SK-N-SH (cell line): ENCODE data around the gene CD274. TPM values are rescaled to one million over a fixed set of nuclear protein-coding genes. Genes with fewer than 3 reads are reported as not detected.

Source experiments
- CTCF ChIA-PET: fragments of 300-600, 350-600 bp; formaldehyde crosslinking; extraction: SDS; loops from one replicate; lab custom pipeline; 2021; lab: Yijun Ruan, JAX
- POLR2A ChIA-PET: fragments of 350-600 bp; sonication (Branson Sonifier 250); formaldehyde crosslinking; extraction: SDS; loops from one replicate; lab custom pipeline; 2020; ENCODE audit warnings: antibody characterized with exemption, inconsistent platforms; lab: Yijun Ruan, JAX
- DNase-seq: peaks from one replicate; pipeline ENCODE4 v3.0.0; 2012
- H2AFZ ChIP-seq: fragments of 200-600 bp; sonication (generic); 2 replicates; pipeline ENCODE4 v1.8.1; 2016; ENCODE audit warnings: antibody characterized with exemption, mild to moderate bottlenecking, low read depth
- H3F3A ChIP-seq: fragments of 200-600 bp; sonication (generic); replicated peaks from 2 replicates; pipeline ENCODE3; 2016; ENCODE audit warnings: antibody characterized with exemption, mild to moderate bottlenecking; ENCODE audit not compliant: insufficient read depth
- H3K27ac ChIP-seq, 2 experiments: fragments of 200-500 bp in 1 of 2; fragments of 200-600 bp in 1 of 2; sonication (Bioruptor generic) in 1 of 2; sonication (generic), shearing (Covaris generic) in 1 of 2; 2 replicates each; pipeline versions ENCODE4 v1.5.1 to v1.6.1; 2014 to 2016; ENCODE audit warnings: low read depth in 2 of 2, inconsistent platforms in 1 of 2, low read length in 1 of 2, mild to moderate bottlenecking in 1 of 2, mixed read lengths in 1 of 2
- H3K27me3 ChIP-seq: fragments of 200-600 bp; sonication (generic), shearing (Covaris generic); 2 replicates; pipeline ENCODE4 v1.6.1; 2016; ENCODE audit warnings: mixed run types; ENCODE audit not compliant: insufficient read depth
- H3K36me3 ChIP-seq, 2 experiments: fragments of 200-500 bp in 1 of 2; fragments of 200-600 bp in 1 of 2; sonication (Bioruptor generic) in 1 of 2; sonication (generic) in 1 of 2; replicated peaks in 1 of 2; 2 replicates each; pipeline versions ENCODE3 to v1.5.1; 2014 to 2016; ENCODE audit warnings: low read length in 1 of 2, mild to moderate bottlenecking in 1 of 2; ENCODE audit not compliant: insufficient read depth in 2 of 2, control insufficient read depth in 1 of 2
- H3K4me1 ChIP-seq, 2 experiments: fragments of 200-500 bp in 1 of 2; fragments of 200-600 bp in 1 of 2; sonication (Bioruptor generic) in 1 of 2; sonication (generic), shearing (Covaris generic) in 1 of 2; 2 replicates each; pipeline versions ENCODE4 v1.5.1 to v1.6.1; 2014 to 2016; ENCODE audit warnings: low read depth in 1 of 2, low read length in 1 of 2, mixed run types in 1 of 2; ENCODE audit not compliant: insufficient read depth in 2 of 2, control insufficient read depth in 1 of 2
- H3K4me2 ChIP-seq: fragments of 200-600 bp; sonication (generic), shearing (Covaris generic); 2 replicates; pipeline ENCODE4 v1.6.1; 2017; ENCODE audit warnings: mixed run types
- H3K4me3 ChIP-seq, 2 experiments: fragments of 200-500 bp in 1 of 2; fragments of 200-600 bp in 1 of 2; sonication (Bioruptor generic) in 1 of 2; sonication (generic), shearing (Covaris generic) in 1 of 2; 2 replicates each; pipeline versions ENCODE4 v1.5.1 to v1.8.1; 2014 to 2016; ENCODE audit warnings: low read depth in 2 of 2, inconsistent platforms in 1 of 2, low read length in 1 of 2, mild to moderate bottlenecking in 1 of 2, mixed read lengths in 1 of 2, moderate library complexity in 1 of 2
- H3K79me2 ChIP-seq: fragments of 200-600 bp; sonication (generic); 2 replicates; pipeline ENCODE4 v1.8.1; 2017; ENCODE audit warnings: mild to moderate bottlenecking; ENCODE audit not compliant: insufficient read depth
- H3K9ac ChIP-seq: fragments of 200-600 bp; sonication (generic); 2 replicates; pipeline ENCODE4 v1.6.1; 2017; ENCODE audit warnings: mixed run types
- H3K9me2 ChIP-seq: fragments of 200-600 bp; sonication (generic); 2 replicates; pipeline ENCODE4 v1.6.1; 2017; ENCODE audit warnings: mixed run types
- H3K9me3 ChIP-seq: fragments of 200-600 bp; sonication (generic); 2 replicates; pipeline ENCODE4 v1.6.1; 2017; ENCODE audit warnings: mixed run types, mild to moderate bottlenecking, moderate library complexity
- H4K20me1 ChIP-seq: fragments of 200-600 bp; sonication (generic); 2 replicates; pipeline ENCODE4 v1.6.1; 2017; ENCODE audit warnings: mild to moderate bottlenecking, mixed run types; ENCODE audit not compliant: insufficient read depth
- CHD2 ChIP-seq: fragments of 150-350 bp; IDR thresholded peaks from 2 replicates; pipeline ENCODE4 v1.6.1; 2018; ENCODE audit warnings: low read length; ENCODE audit not compliant: partially characterized antibody
- EP300 ChIP-seq, 2 experiments: IDR thresholded peaks; 2 replicates each; pipeline versions ENCODE4 v1.4.0 to v1.6.1; 2012; ENCODE audit warnings: borderline replicate concordance in 1 of 2, low read depth in 1 of 2, low read length in 1 of 2
- FOSL2 ChIP-seq: IDR thresholded peaks from 2 replicates; pipeline ENCODE4 v1.4.0; 2012; ENCODE audit warnings: low read depth, mild to moderate bottlenecking, moderate library complexity, borderline replicate concordance
- JUND ChIP-seq: IDR thresholded peaks from 2 replicates; pipeline ENCODE4 v1.4.0; 2012
- MXI1 ChIP-seq: IDR thresholded peaks from 2 replicates; pipeline ENCODE4 v1.6.1; 2012; ENCODE audit warnings: mild to moderate bottlenecking, low read depth, low read length, improper control_type of control experiment
- NFIC ChIP-seq: IDR thresholded peaks from 2 replicates; pipeline ENCODE4 v1.4.0; 2012; ENCODE audit warnings: borderline replicate concordance
- NRF1 ChIP-seq: IDR thresholded peaks from 2 replicates; pipeline ENCODE4 v1.6.1; 2012; ENCODE audit warnings: low read depth, mild to moderate bottlenecking, low read length
- POLR2AphosphoS5 ChIP-seq: IDR thresholded peaks from 2 replicates; pipeline ENCODE4 v1.6.1; 2012; ENCODE audit warnings: low read depth, low read length
- RAD21 ChIP-seq: IDR thresholded peaks from 2 replicates; pipeline ENCODE4 v1.6.1; 2012; ENCODE audit warnings: mild to moderate bottlenecking, low read length
- RCOR1 ChIP-seq: fragments of 150-350 bp; IDR thresholded peaks from 2 replicates; pipeline ENCODE4 v1.6.1; 2017; ENCODE audit warnings: antibody characterized with exemption, low read length
- RXRA ChIP-seq: IDR thresholded peaks from 2 replicates; pipeline ENCODE4 v1.4.0; 2012; ENCODE audit warnings: low read depth, mild to moderate bottlenecking, borderline replicate concordance
- SIN3A ChIP-seq: IDR thresholded peaks from 2 replicates; pipeline ENCODE4 v1.6.1; 2012; ENCODE audit warnings: low read depth, mild to moderate bottlenecking, low read length, moderate library complexity, borderline replicate concordance
- SMC3 ChIP-seq: IDR thresholded peaks from 2 replicates; pipeline ENCODE4 v1.6.1; 2012; ENCODE audit warnings: low read depth, low read length, improper control_type of control experiment
- USF2 ChIP-seq: fragments of 150-350 bp; IDR thresholded peaks from 2 replicates; pipeline ENCODE4 v1.6.1; 2017; ENCODE audit warnings: antibody characterized with exemption, low read length, low read depth, borderline replicate concordance
- YY1 ChIP-seq: IDR thresholded peaks from 2 replicates; pipeline ENCODE4 v1.4.0; 2012; ENCODE audit warnings: low read depth, mild to moderate bottlenecking
- WGBS: methylation state at CpG from one replicate; pipeline ENCODE4 v1.1.6; 2017; ENCODE audit warnings: low lambda C conversion rate; 5-methylcytosine and 5-hydroxymethylcytosine counted together
- polyA plus RNA-seq, 3 experiments: library from polyadenylated mRNA; depleted of rRNA; stranded (reverse); fragments of >200 nt; gene quantifications; 2 replicates each; pipeline ENCODE4 v1.2.3, GENCODE V29; 2012
- TF ChIP-seq, protein P1 (sequence below): IDR thresholded peaks from 2 replicates; pipeline ENCODE4 v1.6.1; 2012; ENCODE audit warnings: mild to moderate bottlenecking, low read depth, low read length, moderate library complexity
- TF ChIP-seq, protein P2 (sequence below): IDR thresholded peaks from 2 replicates; pipeline ENCODE4 v1.4.0; 2012; ENCODE audit warnings: low read depth, borderline replicate concordance

Gene CD274
- polyA plus RNA-seq, 1 of the 3 experiments (the other 2 are of a cell fraction) = 25.8 TPM

- 0 out of 2 replicates have a peak overlapping the region, but pooled peaks have one; percentile 52 for H3K4me2 ChIP-seq
- H3F3A ChIP-seq = peaks cover 8% of the 10 kb centered on the region
- H3K27me3 ChIP-seq = no peaks in the 10 kb centered on the region
- DNase-seq = no peak
- H3K4me3 ChIP-seq = no peak overlapping the region
- TF ChIP-seq CHD2 (no peak), JUND (no peak), SIN3A (no peak), FOSL2 (no peak), MXI1 (no peak), RCOR1 (no peak), YY1 (no peak), EP300 (IDR thresholded peaks at IDR 0.05; ENCODE audit: borderline replicate concordance in 1 of 2, low read depth in 1 of 2, low read length in 1 of 2) (no peak), USF2 (no peak), POLR2AphosphoS5 (no peak), RXRA (no peak), NRF1 (no peak), SMC3 (no peak), NFIC (no peak), RAD21 (no peak)
- TF ChIP-seq, protein P1, sequence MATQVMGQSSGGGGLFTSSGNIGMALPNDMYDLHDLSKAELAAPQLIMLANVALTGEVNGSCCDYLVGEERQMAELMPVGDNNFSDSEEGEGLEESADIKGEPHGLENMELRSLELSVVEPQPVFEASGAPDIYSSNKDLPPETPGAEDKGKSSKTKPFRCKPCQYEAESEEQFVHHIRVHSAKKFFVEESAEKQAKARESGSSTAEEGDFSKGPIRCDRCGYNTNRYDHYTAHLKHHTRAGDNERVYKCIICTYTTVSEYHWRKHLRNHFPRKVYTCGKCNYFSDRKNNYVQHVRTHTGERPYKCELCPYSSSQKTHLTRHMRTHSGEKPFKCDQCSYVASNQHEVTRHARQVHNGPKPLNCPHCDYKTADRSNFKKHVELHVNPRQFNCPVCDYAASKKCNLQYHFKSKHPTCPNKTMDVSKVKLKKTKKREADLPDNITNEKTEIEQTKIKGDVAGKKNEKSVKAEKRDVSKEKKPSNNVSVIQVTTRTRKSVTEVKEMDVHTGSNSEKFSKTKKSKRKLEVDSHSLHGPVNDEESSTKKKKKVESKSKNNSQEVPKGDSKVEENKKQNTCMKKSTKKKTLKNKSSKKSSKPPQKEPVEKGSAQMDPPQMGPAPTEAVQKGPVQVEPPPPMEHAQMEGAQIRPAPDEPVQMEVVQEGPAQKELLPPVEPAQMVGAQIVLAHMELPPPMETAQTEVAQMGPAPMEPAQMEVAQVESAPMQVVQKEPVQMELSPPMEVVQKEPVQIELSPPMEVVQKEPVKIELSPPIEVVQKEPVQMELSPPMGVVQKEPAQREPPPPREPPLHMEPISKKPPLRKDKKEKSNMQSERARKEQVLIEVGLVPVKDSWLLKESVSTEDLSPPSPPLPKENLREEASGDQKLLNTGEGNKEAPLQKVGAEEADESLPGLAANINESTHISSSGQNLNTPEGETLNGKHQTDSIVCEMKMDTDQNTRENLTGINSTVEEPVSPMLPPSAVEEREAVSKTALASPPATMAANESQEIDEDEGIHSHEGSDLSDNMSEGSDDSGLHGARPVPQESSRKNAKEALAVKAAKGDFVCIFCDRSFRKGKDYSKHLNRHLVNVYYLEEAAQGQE = no peak
- TF ChIP-seq, protein P2, sequence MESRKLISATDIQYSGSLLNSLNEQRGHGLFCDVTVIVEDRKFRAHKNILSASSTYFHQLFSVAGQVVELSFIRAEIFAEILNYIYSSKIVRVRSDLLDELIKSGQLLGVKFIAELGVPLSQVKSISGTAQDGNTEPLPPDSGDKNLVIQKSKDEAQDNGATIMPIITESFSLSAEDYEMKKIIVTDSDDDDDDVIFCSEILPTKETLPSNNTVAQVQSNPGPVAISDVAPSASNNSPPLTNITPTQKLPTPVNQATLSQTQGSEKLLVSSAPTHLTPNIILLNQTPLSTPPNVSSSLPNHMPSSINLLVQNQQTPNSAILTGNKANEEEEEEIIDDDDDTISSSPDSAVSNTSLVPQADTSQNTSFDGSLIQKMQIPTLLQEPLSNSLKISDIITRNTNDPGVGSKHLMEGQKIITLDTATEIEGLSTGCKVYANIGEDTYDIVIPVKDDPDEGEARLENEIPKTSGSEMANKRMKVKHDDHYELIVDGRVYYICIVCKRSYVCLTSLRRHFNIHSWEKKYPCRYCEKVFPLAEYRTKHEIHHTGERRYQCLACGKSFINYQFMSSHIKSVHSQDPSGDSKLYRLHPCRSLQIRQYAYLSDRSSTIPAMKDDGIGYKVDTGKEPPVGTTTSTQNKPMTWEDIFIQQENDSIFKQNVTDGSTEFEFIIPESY = no peak
- TF ChIP-seq, all 33 proteins: peak for 0
- H4K20me1 ChIP-seq = no peaks in the 10 kb centered on the region
- ChIA-PET CTCF (no interaction called here), POLR2A (no interaction called here)
- H3K79me2 ChIP-seq = peaks cover 84% of the 10 kb centered on the region
- H3K27ac ChIP-seq = peak overlapping the region in 1 of 2 experiments; percentile 42; a peak in 2 of 4 replicates
- H3K9ac ChIP-seq = no peak overlapping the region
- 82% methylated on average over 2 of the region's 2 CpGs for WGBS
- H3K9me3 ChIP-seq = no peaks in the 10 kb centered on the region
- H3K9me2 ChIP-seq = no peaks in the 10 kb centered on the region
- H3K4me1 ChIP-seq = peaks cover 0 to 15% of the 10 kb centered on the region in 2 experiments; a peak in 2 of 4 replicates
- H2AFZ ChIP-seq = no peak overlapping the region
- H3K36me3 ChIP-seq = peaks cover 5 to 27% of the 10 kb centered on the region in 2 experiments
Measured at GRCh38 chr9:5518937-5519319, 68.6 kb downstream of the CD274 start.

Other genes with a start within 250 kb of the CD274 start
- not detected in 2 replicates for gene INSL4, start 219.1 kb upstream of the CD274 start, polyA plus RNA-seq (2012; rRNA removed)
- gene RLN2, start 145.8 kb upstream of the CD274 start, polyA plus RNA-seq (2012; rRNA removed) = 0.50 and 0.51 TPM in 2 replicates
- gene RLN1, start 110.7 kb upstream of the CD274 start, polyA plus RNA-seq (2012; rRNA removed) = 0.23 and 0.37 TPM in 2 replicates
- gene PLGRKT, start 12.6 kb upstream of the CD274 start, polyA plus RNA-seq (2012; rRNA removed) = 11.4 and 13.1 TPM in 2 replicates
- 11.1 and 19.4 TPM in 2 replicates for gene PDCD1LG2, start 60.0 kb downstream of the CD274 start, polyA plus RNA-seq (2012; rRNA removed)
- gene RIC1, start 178.6 kb downstream of the CD274 start, polyA plus RNA-seq (2012; rRNA removed) = 21.9 and 37.2 TPM in 2 replicates